GM18951 (cell line): Measurements from ENCODE around the gene CBY2.
"Not testable (repeated sequence)": the region's sequence is repeated elsewhere in the genome, so short reads cannot be mapped to it uniquely, and the experiment has no call there.

Experiments
- POLR2A ChIP-seq: IDR thresholded peaks from 4 replicates; pipeline ENCODE4 v1.6.1; 2011; ENCODE audit warnings: mild to moderate bottlenecking; ENCODE audit not compliant: insufficient read length, insufficient read depth; ENCODE audit errors: extremely low read depth
- in situ Hi-C: fragments of 300-500 bp; cut with MboI; formaldehyde crosslinking; loops from one replicate; pipeline ENCODE4 v1.12.0; 2022; ENCODE audit warnings: low sequenced_read_pairs, mixed read lengths, inconsistent platforms; ENCODE audit not compliant: unreplicated experiment

The CBY2 gene

GRCh38 chr13:45702088-45702487 lies at the start of gene CBY2:
CBY2 (plus strand) TSS chr13:45702320; CDS start chr13:45702391, 71 bp downstream.
- in situ Hi-C loops, result no loop called here
- TF ChIP-seq POLR2A, result peak; percentile 40

GRCh38 chr13:45654633-45655349 lies 47.3 kb upstream of the CBY2 start:
- in situ Hi-C loops, result no loop called here
- TF ChIP-seq POLR2A, result no peak

- in situ Hi-C loops, result no loop called here
- no peak for TF ChIP-seq POLR2A
Observed at GRCh38 chr13:45658586-45659235, 43.4 kb upstream of the CBY2 start.

GRCh38 chr13:45659536-45659935 lies 42.6 kb upstream of the CBY2 start:
- TF ChIP-seq POLR2A, result no peak
- in situ Hi-C loops, result no loop called here

- in situ Hi-C loops, result not testable (repeated sequence)
Observed at GRCh38 chr13:45660458-45660857, 41.7 kb upstream of the CBY2 start.

- in situ Hi-C loops, result no loop called here
Observed at GRCh38 chr13:45662162-45662561, 40.0 kb upstream of the CBY2 start.

GRCh38 chr13:45662903-45663302 lies 39.2 kb upstream of the CBY2 start:
- in situ Hi-C loops, result not testable (repeated sequence)

More at GRCh38 chr13:45662162-45662561, 40.0 kb upstream of the CBY2 start:
- TF ChIP-seq POLR2A, result no peak

- in situ Hi-C loops, result not testable (repeated sequence)
Observed at GRCh38 chr13:45669626-45670025, 32.5 kb upstream of the CBY2 start.

- no peak for TF ChIP-seq POLR2A
- in situ Hi-C loops, result no loop called here
Observed at GRCh38 chr13:45670189-45670885, 31.8 kb upstream of the CBY2 start.

GRCh38 chr13:45674908-45675307 lies 27.2 kb upstream of the CBY2 start:
- no peak for TF ChIP-seq POLR2A
- in situ Hi-C loops, result no loop called here

GRCh38 chr13:45678282-45678681 lies 23.8 kb upstream of the CBY2 start:
- TF ChIP-seq POLR2A, result no peak
- in situ Hi-C loops, result no loop called here

GRCh38 chr13:45681113-45681512 lies 21.0 kb upstream of the CBY2 start:
- no peak for TF ChIP-seq POLR2A
- in situ Hi-C loops, result no loop called here

- TF ChIP-seq POLR2A, result no peak
- in situ Hi-C loops, result no loop called here
Observed at GRCh38 chr13:45682494-45683008, 19.6 kb upstream of the CBY2 start.

- in situ Hi-C loops, result no loop called here
- TF ChIP-seq POLR2A, result no peak
Observed at GRCh38 chr13:45683701-45684100, 18.4 kb upstream of the CBY2 start.
